Measurements from ENCODE around the gene PPM1L.

DNA sequence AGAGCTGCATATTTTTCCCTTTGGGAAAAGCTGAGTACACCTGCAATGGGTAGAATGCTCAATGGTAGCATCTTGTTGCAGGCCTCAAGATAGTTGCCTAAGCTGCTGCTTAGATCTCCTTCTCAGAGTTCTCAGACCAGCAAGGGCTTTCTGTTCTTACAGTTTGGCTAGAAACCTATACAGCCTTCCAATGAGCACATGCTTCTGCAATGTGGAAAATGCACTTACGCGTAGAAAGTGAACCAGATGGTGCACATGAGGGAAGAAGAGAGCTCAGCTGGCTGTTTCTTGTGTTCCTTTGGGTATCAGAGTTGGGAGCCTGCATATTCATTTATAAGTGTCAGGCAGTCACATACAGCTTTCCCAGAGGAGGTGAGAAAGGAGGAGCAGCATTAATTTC is 212.7 kb downstream of the PPM1L start:
- TF ChIP-seq TCF7 (IDR thresholded peaks at IDR 0.05; ENCODE audit: borderline replicate concordance): no peak
- TF ChIP-seq EZH2 (IDR thresholded peaks at IDR 0.05; ENCODE audit: borderline replicate concordance, control insufficient read depth, low read depth, low read length): no peak
- TF ChIP-seq, protein P1, sequence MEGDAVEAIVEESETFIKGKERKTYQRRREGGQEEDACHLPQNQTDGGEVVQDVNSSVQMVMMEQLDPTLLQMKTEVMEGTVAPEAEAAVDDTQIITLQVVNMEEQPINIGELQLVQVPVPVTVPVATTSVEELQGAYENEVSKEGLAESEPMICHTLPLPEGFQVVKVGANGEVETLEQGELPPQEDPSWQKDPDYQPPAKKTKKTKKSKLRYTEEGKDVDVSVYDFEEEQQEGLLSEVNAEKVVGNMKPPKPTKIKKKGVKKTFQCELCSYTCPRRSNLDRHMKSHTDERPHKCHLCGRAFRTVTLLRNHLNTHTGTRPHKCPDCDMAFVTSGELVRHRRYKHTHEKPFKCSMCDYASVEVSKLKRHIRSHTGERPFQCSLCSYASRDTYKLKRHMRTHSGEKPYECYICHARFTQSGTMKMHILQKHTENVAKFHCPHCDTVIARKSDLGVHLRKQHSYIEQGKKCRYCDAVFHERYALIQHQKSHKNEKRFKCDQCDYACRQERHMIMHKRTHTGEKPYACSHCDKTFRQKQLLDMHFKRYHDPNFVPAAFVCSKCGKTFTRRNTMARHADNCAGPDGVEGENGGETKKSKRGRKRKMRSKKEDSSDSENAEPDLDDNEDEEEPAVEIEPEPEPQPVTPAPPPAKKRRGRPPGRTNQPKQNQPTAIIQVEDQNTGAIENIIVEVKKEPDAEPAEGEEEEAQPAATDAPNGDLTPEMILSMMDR (IDR thresholded peaks at IDR 0.05 in 2 of 3, conservative IDR thresholded peaks at IDR 0.05 in 1 of 3; ENCODE audit: control insufficient read depth in 2 of 3, extremely low read depth in 1 of 3, insufficient read depth in 1 of 3, low read depth in 3 of 3, low read length in 3 of 3): no peak
- TF ChIP-seq TAF1 (IDR thresholded peaks at IDR 0.05; ENCODE audit: borderline replicate concordance, low read depth, low read length): no peak

All from GM12878 (cell line).